ENCODE data around the gene CTNS.
A peak's percentile ranks its signal among the peaks of the same experiment; 100 is the strongest.

Gene CTNS

DNA sequence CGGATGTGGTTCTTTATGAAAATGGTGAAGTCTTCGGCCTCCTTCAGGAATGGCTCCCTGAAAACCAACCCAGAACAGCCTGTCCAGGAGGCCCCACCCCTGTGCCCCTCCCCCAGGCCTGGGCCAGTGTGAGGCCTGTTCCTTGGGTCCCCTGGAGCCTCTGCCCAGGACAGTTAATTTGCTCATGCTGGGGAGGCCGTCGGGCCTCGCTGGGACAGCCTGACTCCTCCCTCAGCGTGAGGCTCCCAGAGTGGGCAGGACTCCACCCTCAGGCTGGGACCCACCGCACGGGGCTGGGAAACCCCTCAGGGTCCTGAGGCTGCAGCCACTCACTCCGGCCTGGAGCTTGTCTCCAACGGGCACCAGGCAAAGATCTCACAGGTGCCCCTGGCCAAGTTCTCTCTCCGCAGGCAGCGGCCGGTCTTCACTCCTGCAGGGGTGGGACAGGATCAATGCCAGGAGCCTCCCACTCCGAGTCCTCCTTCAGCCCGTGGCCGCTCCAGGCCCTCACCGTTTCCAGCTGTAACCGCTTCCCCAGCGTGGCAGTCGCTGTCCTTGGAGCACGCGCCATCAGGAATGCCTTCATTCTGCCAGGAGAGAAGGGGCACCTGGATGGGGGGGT, 53.6 kb downstream of the CTNS start:
- Histone ChIP-seq H3K27me3 (replicated peaks in 2 of 5; ENCODE audit: control insufficient read depth in 4 of 5, insufficient read depth in 5 of 5, low read length in 4 of 5) (peaks cover 0 to 9% (median 2%) of the 10 kb centered on the region in 5 experiments), H3K9me3 (ENCODE audit: control extremely low read depth in 1 of 5, control insufficient read depth in 4 of 5, insufficient read depth in 2 of 5, low read depth in 1 of 5, low read length in 4 of 5) (no peaks in the 10 kb centered on the region), H3K27ac (ENCODE audit: insufficient read depth in 1 of 2, low read depth in 1 of 2, low read length in 2 of 2, poor library complexity in 1 of 2, severe bottlenecking in 2 of 2) (no peak overlapping the region), H3K36me3 (ENCODE audit: control insufficient read depth in 4 of 4, insufficient read depth in 4 of 4, low read length in 3 of 4) (peaks cover 0 to 7% (median 2%) of the 10 kb centered on the region in 4 experiments), H3K4me1 (ENCODE audit: control extremely low read depth in 1 of 4, control insufficient read depth in 4 of 4, insufficient read depth in 4 of 4, low read length in 3 of 4) (peaks cover 0 to 8% (median 4%) of the 10 kb centered on the region in 4 experiments), H3K4me3 (ENCODE audit: control insufficient read depth in 1 of 7, extremely low read depth in 1 of 7, insufficient read depth in 4 of 7, low read depth in 2 of 7, low read length in 6 of 7) (no peak overlapping the region)
- ChIA-PET POLR2A (no interaction called here), CTCF (no interaction called here)
- 95% methylated on average over 16 of the region's 22 CpGs for WGBS (ENCODE audit: insufficient coverage)
- no peak for DNase-seq

DNA sequence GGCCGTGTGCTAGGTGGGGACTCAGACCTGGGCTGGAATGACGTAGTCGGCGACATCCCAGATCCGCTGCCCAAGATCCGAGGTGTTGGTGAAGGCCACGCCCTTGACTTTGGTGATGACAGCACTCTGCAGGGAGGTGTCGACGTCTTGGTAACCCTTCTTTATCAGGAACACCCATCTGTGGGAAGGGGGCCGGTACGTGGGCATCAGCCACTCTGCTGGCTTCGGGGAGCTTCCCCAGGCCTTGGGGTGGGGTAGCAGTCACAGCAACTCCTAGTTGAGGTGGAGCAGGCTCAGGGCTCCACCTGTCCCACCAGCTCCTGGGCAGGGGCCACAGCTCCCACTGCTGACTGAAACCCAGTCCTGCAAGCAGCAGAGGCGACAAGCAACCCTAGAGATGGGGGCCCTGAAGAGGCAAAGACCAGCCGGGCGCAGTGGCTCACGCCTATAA, 55.1 kb downstream of the CTNS start:
- ChIA-PET POLR2A (no interaction called here), CTCF (interaction anchor here (1.0 to 1.1 kb wide), 2 partner anchors 8 to 12 kb away, joined by 4 to 5 read pairs; no protein-coding TSS in a partner anchor)
- H3K27me3 ChIP-seq (replicated peaks in 2 of 5; ENCODE audit: control insufficient read depth in 4 of 5, insufficient read depth in 5 of 5, low read length in 4 of 5) = peaks cover 0 to 17% (median 2%) of the 10 kb centered on the region in 5 experiments
- H3K36me3 ChIP-seq (ENCODE audit: control insufficient read depth in 4 of 4, insufficient read depth in 4 of 4, low read length in 3 of 4) = peaks cover 0 to 7% (median 2%) of the 10 kb centered on the region in 4 experiments
- H3K4me3 ChIP-seq (ENCODE audit: control insufficient read depth in 1 of 7, extremely low read depth in 1 of 7, insufficient read depth in 4 of 7, low read depth in 2 of 7, low read length in 6 of 7) = no peak overlapping the region
- WGBS (ENCODE audit: insufficient coverage) = 92% methylated on average over 15 of the region's 16 CpGs
- no peaks in the 10 kb centered on the region for H3K9me3 ChIP-seq (ENCODE audit: control extremely low read depth in 1 of 5, control insufficient read depth in 4 of 5, insufficient read depth in 2 of 5, low read depth in 1 of 5, low read length in 4 of 5)
- peaks cover 0 to 19% (median 17%) of the 10 kb centered on the region in 4 experiments for H3K4me1 ChIP-seq (ENCODE audit: control extremely low read depth in 1 of 4, control insufficient read depth in 4 of 4, insufficient read depth in 4 of 4, low read length in 3 of 4)
- DNase-seq = peak in 1 of 3 donors; percentile 22
- H3K27ac ChIP-seq (ENCODE audit: insufficient read depth in 1 of 2, low read depth in 1 of 2, low read length in 2 of 2, poor library complexity in 1 of 2, severe bottlenecking in 2 of 2) = no peak overlapping the region

DNA sequence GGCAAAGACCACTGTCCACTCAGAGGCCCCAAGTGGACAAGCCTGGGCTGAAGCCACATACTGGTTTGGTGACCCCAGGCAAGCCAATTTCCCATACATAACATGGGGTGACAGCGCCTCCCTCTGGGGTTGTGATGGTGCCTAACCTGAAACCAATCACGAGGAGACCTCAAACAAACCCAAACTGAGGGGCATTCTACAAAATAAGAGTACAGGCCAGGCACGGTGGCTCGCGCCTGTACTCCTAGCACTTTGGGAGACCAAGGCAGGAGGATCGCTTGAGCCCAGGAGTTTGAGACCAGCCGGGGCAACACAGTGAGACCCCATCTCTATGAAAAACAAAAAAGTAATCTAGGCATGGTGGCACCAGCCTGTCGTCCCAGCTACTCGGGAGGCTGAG, 55.8 kb downstream of the CTNS start:
- no peak overlapping the region for H3K27ac ChIP-seq (ENCODE audit: insufficient read depth in 1 of 2, low read depth in 1 of 2, low read length in 2 of 2, poor library complexity in 1 of 2, severe bottlenecking in 2 of 2)
- peaks cover 0 to 22% (median 19%) of the 10 kb centered on the region in 4 experiments for H3K4me1 ChIP-seq (ENCODE audit: control extremely low read depth in 1 of 4, control insufficient read depth in 4 of 4, insufficient read depth in 4 of 4, low read length in 3 of 4)
- peaks cover 0 to 22% (median 4%) of the 10 kb centered on the region in 5 experiments for H3K27me3 ChIP-seq (replicated peaks in 2 of 5; ENCODE audit: control insufficient read depth in 4 of 5, insufficient read depth in 5 of 5, low read length in 4 of 5)
- CTCF ChIA-PET = interaction anchor here (1.0 to 1.1 kb wide), 2 partner anchors 9 to 13 kb away, joined by 4 to 5 read pairs; no protein-coding TSS in a partner anchor
- peaks cover 0 to 7% (median 2%) of the 10 kb centered on the region in 4 experiments for H3K36me3 ChIP-seq (ENCODE audit: control insufficient read depth in 4 of 4, insufficient read depth in 4 of 4, low read length in 3 of 4)
- POLR2A ChIA-PET = interaction anchor here (0.6 kb wide), 1 partner anchor 24 kb away, joined by 3 read pairs; no protein-coding TSS in a partner anchor
- no peak for DNase-seq
- H3K4me3 ChIP-seq (ENCODE audit: control insufficient read depth in 1 of 7, extremely low read depth in 1 of 7, insufficient read depth in 4 of 7, low read depth in 2 of 7, low read length in 6 of 7) = no peak overlapping the region
- WGBS (ENCODE audit: insufficient coverage) = 97% methylated on average over 9 of the region's 9 CpGs
- H3K9me3 ChIP-seq (ENCODE audit: control extremely low read depth in 1 of 5, control insufficient read depth in 4 of 5, insufficient read depth in 2 of 5, low read depth in 1 of 5, low read length in 4 of 5) = no peaks in the 10 kb centered on the region

DNA sequence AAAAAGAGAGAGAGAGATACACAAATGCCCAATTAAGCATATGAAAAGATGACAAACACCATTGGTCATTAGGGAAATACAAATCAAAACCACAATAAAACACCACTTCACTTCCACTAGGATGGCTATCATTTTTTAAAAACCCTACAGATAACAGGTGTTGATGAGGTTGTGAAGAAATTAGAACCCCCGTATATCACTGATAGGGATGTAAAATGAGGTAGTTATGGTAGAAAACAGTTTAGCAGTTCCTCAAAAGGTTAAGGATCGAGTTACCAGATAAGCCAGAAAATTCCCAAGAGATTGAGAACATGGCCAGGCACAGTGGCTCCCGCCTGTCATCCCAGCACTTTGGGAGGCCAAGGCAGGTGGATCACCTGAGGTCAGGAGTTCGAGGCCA, 56.6 kb downstream of the CTNS start:
- no peak for DNase-seq
- H3K4me1 ChIP-seq (ENCODE audit: control extremely low read depth in 1 of 4, control insufficient read depth in 4 of 4, insufficient read depth in 4 of 4, low read length in 3 of 4) = peaks cover 0 to 22% (median 18%) of the 10 kb centered on the region in 4 experiments
- H3K27me3 ChIP-seq (replicated peaks in 2 of 5; ENCODE audit: control insufficient read depth in 4 of 5, insufficient read depth in 5 of 5, low read length in 4 of 5) = peaks cover 0 to 23% (median 4%) of the 10 kb centered on the region in 5 experiments
- no peak overlapping the region for H3K4me3 ChIP-seq (ENCODE audit: control insufficient read depth in 1 of 7, extremely low read depth in 1 of 7, insufficient read depth in 4 of 7, low read depth in 2 of 7, low read length in 6 of 7)
- CTCF ChIA-PET = no interaction called here
- POLR2A ChIA-PET = interaction anchor here (0.6 kb wide), 1 partner anchor 24 kb away, joined by 3 read pairs; no protein-coding TSS in a partner anchor
- H3K27ac ChIP-seq (ENCODE audit: insufficient read depth in 1 of 2, low read depth in 1 of 2, low read length in 2 of 2, poor library complexity in 1 of 2, severe bottlenecking in 2 of 2) = no peak overlapping the region
- 87% methylated on average over 4 of the region's 4 CpGs for WGBS (ENCODE audit: insufficient coverage)
- H3K36me3 ChIP-seq (ENCODE audit: control insufficient read depth in 4 of 4, insufficient read depth in 4 of 4, low read length in 3 of 4) = peaks cover 0 to 7% (median 2%) of the 10 kb centered on the region in 4 experiments
- peaks cover 0 to 2% (median 0%) of the 10 kb centered on the region in 5 experiments for H3K9me3 ChIP-seq (ENCODE audit: control extremely low read depth in 1 of 5, control insufficient read depth in 4 of 5, insufficient read depth in 2 of 5, low read depth in 1 of 5, low read length in 4 of 5)

DNA sequence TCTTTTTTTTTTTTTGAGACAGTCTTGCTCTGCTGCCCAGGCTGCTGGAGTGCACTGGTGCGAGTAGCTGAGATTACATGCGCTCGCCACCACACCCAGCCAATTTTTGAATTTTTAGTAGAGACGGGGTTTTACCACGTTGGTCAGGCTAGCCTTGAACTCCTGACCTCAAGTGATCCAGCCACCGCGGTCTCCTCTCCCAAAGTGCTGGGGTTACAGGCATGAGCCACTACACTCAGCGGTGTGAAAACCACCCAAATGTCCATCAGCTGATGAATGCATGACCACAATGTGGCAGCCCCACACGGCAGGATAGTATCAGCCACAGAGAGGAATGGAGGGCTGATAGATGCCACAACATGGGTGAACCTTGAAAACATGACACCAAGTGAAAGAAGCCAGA, 57.3 kb downstream of the CTNS start:
- ChIA-PET POLR2A (no interaction called here), CTCF (no interaction called here)
- peaks cover 0 to 23% (median 4%) of the 10 kb centered on the region in 5 experiments for H3K27me3 ChIP-seq (replicated peaks in 2 of 5; ENCODE audit: control insufficient read depth in 4 of 5, insufficient read depth in 5 of 5, low read length in 4 of 5)
- H3K36me3 ChIP-seq (ENCODE audit: control insufficient read depth in 4 of 4, insufficient read depth in 4 of 4, low read length in 3 of 4) = peaks cover 0 to 7% (median 2%) of the 10 kb centered on the region in 4 experiments
- H3K27ac ChIP-seq (ENCODE audit: insufficient read depth in 1 of 2, low read depth in 1 of 2, low read length in 2 of 2, poor library complexity in 1 of 2, severe bottlenecking in 2 of 2) = no peak overlapping the region
- H3K4me3 ChIP-seq (ENCODE audit: control insufficient read depth in 1 of 7, extremely low read depth in 1 of 7, insufficient read depth in 4 of 7, low read depth in 2 of 7, low read length in 6 of 7) = no peak overlapping the region
- peaks cover 0 to 24% (median 18%) of the 10 kb centered on the region in 4 experiments for H3K4me1 ChIP-seq (ENCODE audit: control extremely low read depth in 1 of 4, control insufficient read depth in 4 of 4, insufficient read depth in 4 of 4, low read length in 3 of 4)
- H3K9me3 ChIP-seq (ENCODE audit: control extremely low read depth in 1 of 5, control insufficient read depth in 4 of 5, insufficient read depth in 2 of 5, low read depth in 1 of 5, low read length in 4 of 5) = peaks cover 0 to 5% (median 0%) of the 10 kb centered on the region in 5 experiments
- 93% methylated on average over 7 of the region's 9 CpGs for WGBS (ENCODE audit: insufficient coverage)
- DNase-seq = peak in 2 of 3 donors; percentile 28 to 40

DNA sequence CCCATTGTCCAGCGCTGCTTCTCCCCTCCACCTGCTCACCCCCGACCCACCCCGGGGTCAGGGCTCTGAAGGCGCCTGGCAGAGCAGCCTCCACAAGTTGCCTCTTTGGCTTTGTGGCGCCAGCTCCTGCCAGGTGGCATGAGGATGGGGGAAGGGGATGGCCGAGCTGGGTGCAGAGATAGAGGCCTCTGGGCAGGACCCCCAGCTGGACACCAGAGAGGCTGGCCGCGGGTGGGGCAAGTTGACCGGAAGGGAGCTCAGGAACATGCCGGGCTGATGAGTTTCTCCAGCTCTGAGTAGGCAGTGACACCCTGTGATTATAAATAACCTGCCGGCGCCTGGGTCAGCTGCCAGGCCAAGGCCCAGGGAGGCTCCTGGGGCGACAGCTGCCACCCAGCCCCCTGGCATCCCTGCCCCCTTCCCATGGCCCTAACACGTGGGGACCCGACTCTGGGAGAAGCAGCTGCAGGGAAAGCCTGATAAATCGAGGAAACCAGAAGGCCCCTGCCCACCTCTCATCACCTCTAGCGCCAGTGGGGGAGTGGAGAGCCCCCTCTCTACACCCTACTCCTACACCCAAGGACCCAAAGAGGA, 58.7 kb downstream of the CTNS start:
- CTCF ChIA-PET = interaction anchor here (1.1 kb wide), 1 partner anchor 40 kb away, joined by 4 read pairs; no protein-coding TSS in a partner anchor
- 42% methylated on average over 9 of the region's 17 CpGs for WGBS (ENCODE audit: insufficient coverage)
- Histone ChIP-seq H3K27ac (ENCODE audit: insufficient read depth in 1 of 2, low read depth in 1 of 2, low read length in 2 of 2, poor library complexity in 1 of 2, severe bottlenecking in 2 of 2) (no peak overlapping the region), H3K9me3 (ENCODE audit: control extremely low read depth in 1 of 5, control insufficient read depth in 4 of 5, insufficient read depth in 2 of 5, low read depth in 1 of 5, low read length in 4 of 5) (peaks cover 0 to 5% (median 0%) of the 10 kb centered on the region in 5 experiments), H3K4me3 (ENCODE audit: control insufficient read depth in 1 of 7, extremely low read depth in 1 of 7, insufficient read depth in 4 of 7, low read depth in 2 of 7, low read length in 6 of 7) (peak overlapping the region; percentile 9 to 83 (median 65)), H3K36me3 (ENCODE audit: control insufficient read depth in 4 of 4, insufficient read depth in 4 of 4, low read length in 3 of 4) (peaks cover 0 to 4% (median under 1%) of the 10 kb centered on the region in 4 experiments), H3K4me1 (ENCODE audit: control extremely low read depth in 1 of 4, control insufficient read depth in 4 of 4, insufficient read depth in 4 of 4, low read length in 3 of 4) (peaks cover 0 to 24% (median 17%) of the 10 kb centered on the region in 4 experiments), H3K27me3 (replicated peaks in 2 of 5; ENCODE audit: control insufficient read depth in 4 of 5, insufficient read depth in 5 of 5, low read length in 4 of 5) (peaks cover 0 to 23% (median 4%) of the 10 kb centered on the region in 5 experiments)
- POLR2A ChIA-PET = no interaction called here
- DNase-seq = no peak
